Ovary (tissue), 3 donors: ENCODE data around the gene TUBB2A.

Experiments
- CTCF ChIP-seq, 3 donors: fragments of 450-650 bp in 2 of 3; fragments of 200-600 bp in 1 of 3; IDR thresholded peaks; one replicate each; pipeline versions ENCODE4 v1.5.1 to v1.8.0; 2016 to 2022; ENCODE audit warnings: antibody characterized with exemption in 3 of 3, mild to moderate bottlenecking in 1 of 3
- POLR2A ChIP-seq: fragments of 450-650 bp; IDR thresholded peaks from one replicate; pipeline ENCODE4 v1.6.1; 2017; ENCODE audit warnings: antibody characterized with exemption, mild to moderate bottlenecking, moderate library complexity
- donor health status: DM: no; HTN: no; CAD: no.

GRCh38 chr6:3125815-3126214, 31.5 kb downstream of the TUBB2A start:
- TF ChIP-seq CTCF (IDR thresholded peaks at IDR 0.05) (no peak), POLR2A (no peak)
